HepG2 (cell line): ENCODE results near the gene ZNF770. TPM values are rescaled to one million over a fixed set of nuclear protein-coding genes. Genes with fewer than 3 reads are reported as not detected.

ENCODE experiments used
- CBFB ChIP-seq: sonication (generic); formaldehyde crosslinking; IDR thresholded peaks from 2 replicates; pipeline ENCODE4 v1.4.0; 2020; ENCODE audit warnings: missing genetic modification reagents
- CBX5 ChIP-seq: sonication (generic); formaldehyde crosslinking; IDR thresholded peaks from 2 replicates; pipeline ENCODE4 v1.4.0; 2020; ENCODE audit warnings: missing genetic modification reagents, borderline replicate concordance
- ELK4 ChIP-seq: sonication (generic); formaldehyde crosslinking; IDR thresholded peaks from 2 replicates; pipeline ENCODE4 v1.9.0; 2021; ENCODE audit warnings: missing genetic modification reagents, borderline replicate concordance
- EP300 ChIP-seq, 3 experiments: sonication (generic) in 1 of 3; formaldehyde crosslinking in 1 of 3; IDR thresholded peaks; 2 replicates each; pipeline versions ENCODE4 v1.5.1 to v1.6.1; 2011 to 2020; ENCODE audit warnings: low read depth in 2 of 3, low read length in 2 of 3, borderline replicate concordance in 1 of 3, improper control_type of control experiment in 1 of 3, mild to moderate bottlenecking in 1 of 3, missing genetic modification reagents in 1 of 3, moderate library complexity in 1 of 3
- FOXK2 ChIP-seq: fragments of 450-650 bp; IDR thresholded peaks from 2 replicates; pipeline ENCODE4 v1.6.1; 2016
- GTF2F1 ChIP-seq: fragments of 150-350 bp; IDR thresholded peaks from 2 replicates; pipeline ENCODE4 v1.6.1; 2014; ENCODE audit warnings: low read length
- KDM4B ChIP-seq: sonication (generic); formaldehyde crosslinking; IDR thresholded peaks from 2 replicates; pipeline ENCODE4 v1.4.0; 2020; ENCODE audit warnings: missing genetic modification reagents
- KDM5A ChIP-seq: fragments of 200-600 bp; sonication (generic); IDR thresholded peaks from 2 replicates; pipeline ENCODE4 v1.7.0; 2018; ENCODE audit warnings: antibody characterized with exemption, mild to moderate bottlenecking, low read length, borderline replicate concordance
- MATR3 ChIP-seq: sonication (generic); formaldehyde crosslinking; IDR thresholded peaks from 2 replicates; pipeline ENCODE4 v1.4.0; 2020; ENCODE audit warnings: missing genetic modification reagents
- MTF2 ChIP-seq: sonication (generic); formaldehyde crosslinking; IDR thresholded peaks from 2 replicates; pipeline ENCODE4 v1.5.0; 2020; ENCODE audit warnings: missing genetic modification reagents, borderline replicate concordance
- NFRKB ChIP-seq: fragments of 450-650 bp; IDR thresholded peaks from 2 replicates; pipeline ENCODE4 v1.6.1; 2017
- POGK ChIP-seq: sonication (generic); formaldehyde crosslinking; conservative IDR thresholded peaks from 2 replicates; pipeline ENCODE4 v1.8.0; 2022; ENCODE audit warnings: mild to moderate bottlenecking, moderate library complexity, missing genetic modification reagents
- PRDM4 ChIP-seq: sonication (generic); formaldehyde crosslinking; IDR thresholded peaks from 2 replicates; pipeline ENCODE4 v1.9.0; 2021; ENCODE audit warnings: missing genetic modification reagents, borderline replicate concordance
- SRF ChIP-seq: IDR thresholded peaks from 2 replicates; pipeline ENCODE4 v1.6.1; 2011; ENCODE audit warnings: mild to moderate bottlenecking, low read depth, low read length, moderate library complexity
- SRY ChIP-seq: sonication (generic); formaldehyde crosslinking; IDR thresholded peaks from 2 replicates; pipeline ENCODE4 v1.8.0; 2022; ENCODE audit warnings: mild to moderate bottlenecking, missing genetic modification reagents
- STAT5B ChIP-seq: sonication (generic); formaldehyde crosslinking; IDR thresholded peaks from 2 replicates; pipeline ENCODE4 v1.4.0; 2020; ENCODE audit warnings: missing genetic modification reagents
- TBX3 ChIP-seq: fragments of 450-650 bp; IDR thresholded peaks from 2 replicates; pipeline ENCODE4 v1.6.1; 2017; ENCODE audit warnings: antibody characterized with exemption, mild to moderate bottlenecking, inconsistent platforms, borderline replicate concordance
- ZFP1 ChIP-seq: IDR thresholded peaks from 2 replicates; pipeline ENCODE4 v1.6.1; 2016
- ZNF280B ChIP-seq: sonication (generic); formaldehyde crosslinking; IDR thresholded peaks from 2 replicates; pipeline ENCODE4 v1.5.0; 2020; ENCODE audit warnings: missing genetic modification reagents, mild to moderate bottlenecking, borderline replicate concordance
- ZNF343 ChIP-seq: sonication (generic); formaldehyde crosslinking; IDR thresholded peaks from 2 replicates; pipeline ENCODE4 v1.4.0; 2020; ENCODE audit warnings: mild to moderate bottlenecking, missing genetic modification reagents
- ZNF564 ChIP-seq: sonication (generic); formaldehyde crosslinking; IDR thresholded peaks from 2 replicates; pipeline ENCODE4 v1.8.1; 2023; ENCODE audit warnings: mild to moderate bottlenecking, missing genetic modification reagents
- ZNF703 ChIP-seq: sonication (generic); formaldehyde crosslinking; IDR thresholded peaks from 2 replicates; pipeline ENCODE4 v1.5.1; 2020; ENCODE audit warnings: missing genetic modification reagents, mild to moderate bottlenecking, moderate library complexity, borderline replicate concordance
- polyA plus RNA-seq, 8 experiments: library from polyadenylated mRNA; depleted of rRNA in 3 of 8; stranded (reverse) in 7 of 8; unstranded in 1 of 8; fragments of >200 nt; fragmentation: Illumina TruSeq in 4 of 8; extraction: Trizol in 4 of 8; gene quantifications; 2 replicates each; pipeline versions ENCODE4 v1.2.1 to v1.2.3, GENCODE V29; 2011 to 2016; ENCODE audit warnings: low read depth in 4 of 8, missing spikeins in 1 of 8, mixed read lengths in 1 of 8; ENCODE audit not compliant: insufficient read depth in 1 of 8
- total RNA-seq, 5 experiments: library from RNA; depleted of rRNA; stranded (reverse); fragments of >200 nt; fragmentation: Illumina TruSeq; extraction: Trizol; gene quantifications; 2 replicates each; pipeline ENCODE4 v1.2.3, GENCODE V29; 2016; ENCODE audit warnings: low read depth in 1 of 5

Gene ZNF770
- total and polyA plus RNA-seq, 2 of the 13 experiments (the other 11 are each of a cell fraction or from before 2014, with no cell fraction given) = 15.5 to 33.1 TPM

GRCh38 chr15:34969340-34970097 is 18.6 kb downstream of the ZNF770 start, which contains the start of gene AQR (continued):
- peak; percentile 84 for TF ChIP-seq KDM4B
- peak; percentile 96 for TF ChIP-seq KDM5A
- TF ChIP-seq POGK (CRISPR knock-in tag) = peak; percentile 83; the same call in 1 of the 2 replicates
- TF ChIP-seq ZNF564 (CRISPR knock-in tag) = no peak
- TF ChIP-seq TBX3 = peak; percentile 17; the same call in 1 of the 2 replicates
- peak; percentile 86; the same call in 1 of the 2 replicates for TF ChIP-seq MTF2 (CRISPR knock-in tag)
- peak; percentile 76; the same call in 1 of the 2 replicates for TF ChIP-seq CBFB
- TF ChIP-seq ZNF703 (CRISPR knock-in tag) = no peak
- TF ChIP-seq STAT5B = no peak
- peak; percentile 14 to 37; a peak in 1 of 4 replicates for TF ChIP-seq EP300 (IDR thresholded peaks at IDR 0.05; ENCODE audit: low read depth in 2 of 2, low read length in 2 of 2)
- peak; percentile 39; the same call in 1 of the 2 replicates for TF ChIP-seq EP300 (CRISPR knock-in tag; IDR thresholded peaks at IDR 0.05; ENCODE audit: borderline replicate concordance)
- no peak for TF ChIP-seq MATR3
- peak; percentile 55; the same call in 1 of the 2 replicates for TF ChIP-seq FOXK2
- peak; percentile 26; the same call in 1 of the 2 replicates for TF ChIP-seq SRY (CRISPR knock-in tag)
- peak; percentile 41; the same call in 1 of the 2 replicates for TF ChIP-seq ZNF280B (CRISPR knock-in tag)
- TF ChIP-seq ELK4 (CRISPR knock-in tag) = peak; percentile 21; the same call in 1 of the 2 replicates
- no peak for TF ChIP-seq NFRKB
- TF ChIP-seq ZNF343 (CRISPR knock-in tag) = 0 out of 2 replicates have a peak, but pooled peaks have one; percentile 55
- peak; percentile 93 for TF ChIP-seq CBX5
- peak; percentile 71; the same call in 1 of the 2 replicates for TF ChIP-seq SRF
- TF ChIP-seq ZFP1 (CRISPR knock-in tag) = peak; percentile 71; the same call in 1 of the 2 replicates
- TF ChIP-seq GTF2F1 = peak; percentile 42; the same call in 1 of the 2 replicates
- TF ChIP-seq PRDM4 = no peak
